T-helper 1 cell treated with Interleukin-12 subunit alpha and Interleukin-12 subunit beta and Interleukin-4 antibody, amounts not matched to agents 30 ng/mL and 1 ng/mL, for 36 hours (primary cell): ENCODE results near the gene ZNF839. TPM values are rescaled to one million over a fixed set of nuclear protein-coding genes. Genes with fewer than 3 reads are reported as not detected.
"Not testable (repeated sequence)": the region's sequence is repeated elsewhere in the genome, so short reads cannot be mapped to it uniquely, and the experiment has no call there.

ENCODE experiments used
- intact Hi-C: fragments of 100-400 bp; cut with micrococcal nuclease; formaldehyde crosslinking; loops from one replicate; pipeline ENCODE4 v1.15.1; 2024
- total RNA-seq: library from RNA; stranded (reverse); gene quantifications from 2 replicates; pipeline ENCODE4 v1.2.3, GENCODE V29; 2022

Gene ZNF839
- total RNA-seq, 1 donor from 2014 or later = 14.8 TPM

DNA sequence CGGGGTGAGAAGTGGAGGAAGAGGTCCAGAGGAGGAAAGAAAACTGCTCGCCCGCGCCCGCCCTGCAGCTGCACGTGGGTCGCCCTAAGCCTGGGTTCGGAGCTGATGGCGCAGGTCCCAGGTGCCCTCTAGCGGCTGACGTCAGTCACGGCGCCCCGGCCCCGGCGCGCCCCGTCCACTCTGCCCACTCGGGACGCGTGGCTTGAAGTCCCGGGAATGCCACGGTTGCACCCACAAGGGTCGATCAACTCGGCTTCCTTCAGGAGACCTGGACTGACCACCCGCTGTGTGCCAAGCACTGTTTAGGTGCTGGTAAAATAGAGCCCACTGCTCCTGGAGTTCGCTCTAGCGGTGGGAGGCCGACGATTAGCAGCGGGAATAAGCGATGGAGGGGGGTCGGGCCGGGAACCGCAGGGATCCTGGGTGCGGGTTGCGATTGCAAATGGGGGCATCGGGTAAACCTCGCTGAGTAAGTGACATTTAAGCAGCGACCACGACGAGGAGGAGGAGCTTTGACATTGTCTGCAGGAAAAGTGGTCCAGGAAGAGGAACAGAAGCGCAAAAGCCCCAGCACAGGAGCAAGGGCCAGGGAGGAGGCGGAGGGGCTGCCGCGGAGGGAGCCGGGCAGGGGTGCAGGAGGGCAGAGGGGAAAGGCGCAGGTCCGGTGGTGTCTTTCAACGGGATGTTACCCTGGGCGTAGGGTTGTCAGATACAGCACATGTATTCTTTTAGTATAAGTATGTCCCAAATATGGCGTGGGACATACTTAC, 5.1 kb upstream of the ZNF839 start:
- intact Hi-C loops = loop anchor here (1.0 to 10.0 kb wide), 11 partner anchors 9 to 608 kb away; partner anchors contain the start of genes HSP90AA1, MOK, TRAF3 and WDR20

DNA sequence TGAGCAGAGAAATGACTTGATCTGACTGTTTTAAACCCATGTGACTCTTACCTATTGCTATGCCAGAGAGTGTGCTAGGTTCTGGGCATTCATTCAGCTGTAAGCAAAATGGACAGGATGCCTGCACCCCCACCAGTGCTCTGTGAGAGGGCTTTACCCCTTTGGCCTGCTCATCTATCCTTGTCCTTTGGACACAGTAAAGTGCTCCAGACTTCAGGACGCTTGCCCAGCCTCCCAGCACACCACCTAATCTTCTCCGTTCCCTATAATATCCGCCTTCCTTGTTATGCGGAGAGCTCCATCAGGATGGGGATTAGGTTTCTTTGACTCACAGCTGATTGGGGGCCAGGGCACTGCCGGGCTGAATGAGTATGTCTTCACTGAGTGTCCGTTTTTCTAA, 4.4 kb upstream of the ZNF839 start:
- intact Hi-C loops = loop anchor here (2.0 to 10.0 kb wide), 5 partner anchors 228 to 608 kb away; partner anchors contain the start of genes HSP90AA1 and TRAF3

DNA sequence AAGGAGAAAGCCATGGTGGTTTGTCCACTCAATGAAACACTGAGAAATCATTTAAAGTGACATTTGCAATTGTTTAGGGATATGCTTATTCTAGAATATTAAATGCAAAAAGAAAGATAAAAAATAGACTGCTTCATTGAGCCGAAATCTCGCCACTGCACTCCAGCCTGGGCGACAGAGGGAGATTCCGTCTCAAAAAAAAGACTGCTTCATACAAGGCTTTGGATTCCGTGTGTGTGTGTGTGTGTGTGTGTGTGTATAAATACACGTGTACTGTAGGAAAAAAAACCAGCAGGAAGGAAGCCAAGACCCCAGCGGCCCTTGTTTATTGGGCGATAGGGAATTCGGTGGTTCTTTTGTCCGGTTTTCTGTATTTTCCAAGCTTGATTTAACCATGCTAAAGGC, 3.2 kb upstream of the ZNF839 start:
- intact Hi-C loops = loop anchor here (1.0 to 10.0 kb wide), 7 partner anchors 208 to 594 kb away; partner anchors contain the start of genes PPP2R5C, RCOR1 and TRAF3

DNA sequence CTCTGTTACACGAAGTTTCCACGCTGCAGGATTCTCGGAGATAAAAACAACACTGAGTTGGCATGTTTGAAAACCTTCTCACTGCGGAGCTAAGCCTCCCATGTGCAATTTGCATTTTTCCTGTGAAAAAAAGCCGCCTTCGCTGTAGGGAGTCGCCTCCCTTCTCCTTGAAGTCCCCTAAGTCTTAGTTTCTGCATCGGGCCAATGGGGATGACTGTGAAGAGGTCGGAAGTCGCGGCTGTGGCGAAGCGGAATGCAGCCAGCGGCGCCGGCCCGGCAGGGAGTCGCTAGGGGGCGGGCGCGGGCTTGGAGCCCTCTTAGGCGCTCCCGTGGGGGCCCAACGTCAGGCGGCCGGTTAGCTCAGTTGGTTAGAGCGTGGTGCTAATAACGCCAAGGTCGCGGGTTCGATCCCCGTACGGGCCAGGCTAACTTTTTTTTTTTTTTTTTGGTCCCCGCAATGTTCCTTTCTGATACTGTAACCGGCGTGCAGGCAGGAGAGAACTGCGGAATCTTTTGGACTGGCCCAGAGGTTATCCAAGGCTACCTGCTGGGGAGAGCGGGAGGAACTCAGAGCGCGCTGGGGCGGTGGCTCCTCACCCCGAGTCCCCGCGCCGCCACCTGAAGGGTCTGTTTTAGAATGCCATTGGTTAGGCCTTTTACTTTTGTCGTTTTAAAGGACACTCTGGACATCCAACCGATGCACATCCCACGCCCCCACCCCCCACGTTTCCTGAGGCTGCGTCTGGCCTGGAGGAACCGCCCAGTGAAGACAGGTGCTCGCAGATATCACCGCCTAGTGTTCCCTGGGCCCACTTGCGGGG, 2.6 kb upstream of the ZNF839 start:
- intact Hi-C loops = loop anchor here (1.0 to 10.0 kb wide), 7 partner anchors 208 to 595 kb away; partner anchors contain the start of genes PPP2R5C, RCOR1 and TRAF3

DNA sequence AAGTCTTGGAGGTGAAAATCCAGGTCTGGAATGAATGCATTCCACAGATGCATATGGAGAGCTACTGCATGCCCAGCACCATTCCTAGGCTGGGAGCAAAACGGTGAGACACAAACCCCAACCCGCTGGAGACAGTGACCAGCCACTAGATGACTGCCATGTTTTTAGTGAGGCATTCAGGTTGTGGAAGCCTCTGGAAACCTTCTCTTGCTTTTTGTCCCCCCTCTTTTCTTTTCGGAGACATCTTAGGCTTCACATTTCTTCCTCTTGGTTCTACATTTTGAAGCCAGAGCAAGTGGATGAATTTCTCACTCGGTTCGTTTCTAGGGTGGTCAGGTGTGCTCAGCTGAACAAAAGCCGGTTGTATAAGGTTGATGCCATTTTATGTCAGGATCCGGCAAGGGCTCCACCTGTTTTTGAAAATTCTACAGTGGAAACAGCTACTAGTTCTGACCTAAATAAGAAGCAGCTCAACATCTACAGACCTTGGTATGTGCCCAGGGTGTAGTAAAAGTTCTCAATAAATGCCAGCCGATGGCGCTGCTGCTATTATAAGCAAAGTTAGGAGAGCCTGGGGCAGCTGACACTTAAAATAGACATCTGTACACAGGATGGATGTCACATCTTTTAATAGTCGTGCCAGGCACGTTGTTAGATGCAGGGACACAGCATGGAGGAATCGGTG, 1.8 kb upstream of the ZNF839 start:
- intact Hi-C loops = loop anchor here (2.0 to 10.0 kb wide), 8 partner anchors 13 to 595 kb away; partner anchors contain the start of genes MOK, PPP2R5C, RCOR1 and TRAF3

DNA sequence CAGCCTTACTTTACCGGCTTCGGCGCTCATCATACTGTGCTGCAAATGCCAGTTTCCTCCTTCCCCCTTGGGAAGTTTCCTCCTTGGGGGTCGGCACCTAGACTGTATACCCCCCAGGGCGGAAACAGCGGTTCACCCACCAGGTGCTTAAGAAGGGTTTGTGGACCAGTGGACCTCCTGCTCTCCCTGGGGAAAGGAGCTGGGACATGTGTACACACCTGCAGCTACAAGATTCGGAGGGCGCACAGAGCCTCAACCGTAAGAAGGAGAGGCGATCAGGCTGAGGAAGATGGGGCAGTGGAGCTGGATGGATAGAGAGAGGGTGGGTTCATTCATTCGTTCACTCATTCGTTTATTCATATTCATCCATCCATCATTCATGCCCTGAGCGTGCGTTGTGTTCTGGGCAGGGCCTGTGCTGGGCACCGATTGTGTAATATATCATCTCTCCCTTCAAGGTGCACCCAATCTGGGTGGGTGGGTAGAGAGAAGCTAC, 717 bp upstream of the ZNF839 start:
- intact Hi-C loops = loop anchor here (1.0 to 10.0 kb wide), 9 partner anchors 14 to 597 kb away; partner anchors contain the start of genes CINP, DYNC1H1, MOK and TECPR2

DNA sequence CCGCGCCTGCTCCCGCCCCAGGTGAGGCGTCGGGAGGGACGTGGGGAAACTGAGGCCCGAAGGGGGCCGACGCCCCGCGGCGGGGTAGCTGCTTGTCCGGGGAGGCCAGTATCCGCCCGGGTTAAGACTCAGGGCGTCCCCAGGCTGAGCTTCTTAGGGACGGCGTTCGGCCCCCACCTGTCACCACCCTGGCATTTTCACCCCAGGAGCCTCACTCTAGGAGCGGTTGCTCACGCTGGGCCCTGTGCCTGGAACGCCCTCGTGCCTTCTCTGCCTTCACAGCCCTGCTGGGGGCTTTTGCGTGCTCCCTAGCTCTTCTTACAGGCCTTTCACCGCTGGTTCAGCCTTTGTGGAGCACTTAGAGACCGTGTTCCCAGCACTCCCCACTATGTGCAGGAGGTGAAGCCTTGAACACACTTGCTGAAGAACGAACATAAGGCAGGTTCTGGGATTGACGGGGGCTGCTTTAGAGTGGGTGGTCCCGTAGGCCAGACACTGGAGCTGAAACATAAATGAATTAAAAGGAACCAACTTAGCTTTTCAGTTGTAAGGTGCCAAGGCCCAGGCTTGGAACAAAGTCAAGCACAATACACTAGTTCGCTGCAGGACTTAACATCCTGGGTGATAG, 601 bp downstream of the ZNF839 start:
- intact Hi-C loops = loop anchor here (2.0 kb wide), 1 partner anchor 197 kb away; no protein-coding TSS in a partner anchor

DNA sequence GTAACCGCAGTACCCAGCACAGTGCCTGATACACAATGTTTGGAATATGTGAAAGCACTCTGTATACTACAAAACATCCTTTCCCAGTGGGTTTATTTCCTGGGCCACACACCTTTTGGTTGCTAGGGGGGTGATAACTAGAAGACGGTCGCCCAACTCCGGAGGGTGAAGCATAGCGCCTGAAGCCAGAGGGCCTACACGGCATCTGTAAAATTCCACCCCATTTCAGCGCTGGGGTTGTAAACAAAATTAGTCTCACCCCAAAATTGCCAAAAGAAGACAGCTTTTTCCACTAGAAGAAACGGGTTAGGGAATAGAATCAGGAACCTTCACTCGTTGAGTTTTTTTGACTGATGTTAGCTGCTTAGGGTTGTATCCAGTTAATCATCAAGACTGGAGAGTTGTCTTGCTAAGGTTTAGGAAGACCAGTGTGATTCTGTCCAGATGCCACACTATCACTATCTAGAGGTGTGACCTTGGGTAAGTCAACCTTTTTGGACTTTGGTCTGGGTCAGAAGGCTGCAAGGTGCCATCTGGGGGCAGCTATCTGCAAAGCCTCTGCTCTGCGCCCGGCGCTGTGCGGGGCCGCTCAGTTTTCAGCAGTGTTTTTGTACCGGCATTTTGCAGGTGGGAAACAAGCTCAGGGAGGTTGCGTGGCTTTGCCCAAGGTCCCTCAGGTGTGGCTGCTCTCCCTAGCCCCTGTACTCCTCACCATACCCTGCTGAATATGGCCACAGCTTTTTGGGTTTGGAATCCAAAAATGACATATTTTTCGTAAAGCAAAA, 1.3 kb downstream of the ZNF839 start:
- intact Hi-C loops = loop anchor here (2.0 kb wide), 1 partner anchor 196 kb away; no protein-coding TSS in a partner anchor

DNA sequence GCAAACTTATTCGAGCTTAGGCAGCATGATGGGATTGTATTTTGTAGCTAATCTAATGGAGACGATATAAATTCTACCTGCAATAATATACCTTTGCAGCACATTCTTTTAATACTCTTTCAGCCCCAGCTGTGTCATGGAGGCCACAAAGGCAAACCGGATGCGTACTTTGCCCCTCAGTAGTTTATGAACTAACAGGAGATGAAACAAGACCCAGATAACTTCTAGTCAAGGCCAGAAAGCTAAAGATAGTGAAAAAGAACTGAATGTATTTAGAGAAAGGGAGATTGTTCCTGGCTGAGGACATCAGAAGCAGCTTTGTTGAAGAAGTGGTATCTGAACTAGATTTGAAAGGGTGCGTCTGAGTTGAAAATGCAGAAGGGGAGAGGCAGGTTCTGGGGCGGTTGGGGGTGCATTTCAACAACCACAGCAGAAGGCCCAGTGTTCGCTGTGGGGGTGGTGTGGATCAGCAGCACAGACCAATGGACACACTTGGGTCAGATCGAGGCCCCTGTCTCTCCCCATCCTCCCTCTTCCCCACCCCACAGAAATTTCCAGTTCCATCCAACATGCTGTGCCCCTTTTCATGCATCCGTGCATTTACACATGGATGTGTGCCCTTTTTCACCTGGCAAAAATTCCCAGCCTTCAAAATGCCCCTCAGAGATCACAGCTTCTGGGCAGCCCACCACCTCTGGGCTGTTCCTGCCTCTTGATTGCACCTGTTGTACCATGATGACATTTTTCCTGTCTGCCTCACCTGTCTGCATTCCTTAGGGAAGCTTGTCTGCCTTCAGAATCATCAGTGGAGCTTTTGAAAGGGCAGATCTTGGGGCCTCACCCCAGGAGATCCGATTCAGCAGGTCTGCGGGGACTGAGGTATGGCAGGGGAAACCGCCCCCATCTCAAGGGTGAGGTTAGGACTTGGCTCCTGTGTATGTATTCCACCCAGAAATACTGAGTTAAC, 2.2 kb downstream of the ZNF839 start:
- intact Hi-C loops = loop anchor here (2.0 kb wide), 1 partner anchor 195 kb away; no protein-coding TSS in a partner anchor

DNA sequence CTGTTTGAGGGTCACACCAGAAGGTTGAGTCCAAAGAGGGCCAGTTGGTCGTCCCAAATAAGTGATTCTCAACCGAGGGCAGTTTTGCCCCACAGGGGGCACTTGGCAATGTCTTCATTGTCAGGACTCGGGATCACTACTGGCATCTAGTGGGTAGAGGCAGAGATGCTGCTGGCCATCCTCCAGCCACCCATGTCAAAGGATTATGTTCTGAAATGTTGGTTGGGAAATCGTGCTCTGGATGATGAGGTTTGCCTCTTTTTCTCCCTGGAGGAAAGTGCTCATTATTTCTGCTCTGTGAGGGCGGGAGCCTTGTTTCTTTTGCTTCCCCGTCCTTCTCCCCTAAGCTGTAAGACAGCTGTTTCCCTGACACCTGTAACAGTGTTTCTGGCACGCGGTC, 3.6 kb downstream of the ZNF839 start:
- intact Hi-C loops = no loop called here

DNA sequence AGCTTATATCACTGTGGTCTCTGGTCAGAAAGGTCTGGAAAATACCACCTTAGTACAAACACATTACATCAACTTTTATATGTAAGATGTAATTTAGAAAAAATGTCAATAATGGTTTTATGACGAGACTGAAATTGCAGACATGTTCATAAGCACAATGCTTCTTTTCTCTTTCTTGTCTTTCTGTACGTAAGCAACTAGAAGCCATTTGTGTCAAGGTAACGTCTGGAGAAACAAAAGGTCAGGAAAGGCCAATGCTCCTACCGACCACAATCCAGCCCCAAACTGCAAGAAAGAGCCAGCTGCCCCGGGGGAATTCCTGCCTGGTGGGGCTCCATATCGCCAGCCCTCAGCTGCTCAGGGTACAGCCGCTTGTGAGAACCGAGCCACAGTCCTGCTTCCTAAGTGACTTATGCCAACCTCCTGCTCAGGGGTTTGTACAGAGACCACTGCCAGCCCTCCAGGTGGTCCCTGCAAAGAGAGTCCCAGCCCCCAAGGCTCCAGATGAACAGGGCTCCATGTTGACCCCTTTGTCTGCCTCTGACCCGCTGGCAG, 6.3 kb downstream of the ZNF839 start:
- intact Hi-C loops = no loop called here

DNA sequence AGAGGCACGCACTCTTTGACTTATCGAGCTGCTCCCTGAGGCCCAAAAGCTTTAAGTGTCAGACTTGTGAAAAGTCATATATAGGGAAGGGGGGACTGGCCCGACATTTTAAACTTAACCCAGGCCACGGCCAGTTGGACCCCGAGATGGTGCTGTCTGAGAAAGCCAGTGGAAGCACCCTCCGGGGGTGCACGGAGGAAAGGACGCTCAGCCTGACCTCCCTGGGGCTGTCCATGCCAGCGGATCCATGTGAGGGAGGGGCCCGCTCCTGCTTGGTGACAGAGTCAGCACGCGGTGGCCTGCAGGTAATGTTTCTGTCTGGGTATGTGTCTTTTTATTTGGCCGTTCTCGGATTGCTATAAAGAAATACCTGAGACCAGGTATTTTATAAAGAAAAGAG, 7.0 kb downstream of the ZNF839 start:
- intact Hi-C loops = no loop called here

DNA sequence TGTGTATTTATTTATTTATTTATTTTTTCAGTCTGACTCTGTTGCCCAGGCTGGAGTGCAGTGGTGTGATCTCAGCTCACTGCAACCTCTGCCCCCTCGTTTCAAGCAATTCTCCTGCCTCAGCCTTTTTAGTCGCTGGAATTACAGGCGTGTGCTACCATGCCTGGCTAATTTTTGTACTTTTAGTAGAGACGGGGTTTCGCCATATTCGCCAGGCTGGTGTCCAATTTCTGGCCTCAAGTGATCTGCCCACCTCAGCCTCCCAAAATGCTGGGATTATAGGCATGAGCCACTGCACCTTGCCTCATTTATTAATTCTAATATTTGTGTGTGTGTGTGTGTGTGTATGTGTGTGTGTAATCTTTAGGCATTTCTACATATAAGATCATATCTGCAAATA, 9.8 kb downstream of the ZNF839 start:
- intact Hi-C loops = not testable (repeated sequence)

DNA sequence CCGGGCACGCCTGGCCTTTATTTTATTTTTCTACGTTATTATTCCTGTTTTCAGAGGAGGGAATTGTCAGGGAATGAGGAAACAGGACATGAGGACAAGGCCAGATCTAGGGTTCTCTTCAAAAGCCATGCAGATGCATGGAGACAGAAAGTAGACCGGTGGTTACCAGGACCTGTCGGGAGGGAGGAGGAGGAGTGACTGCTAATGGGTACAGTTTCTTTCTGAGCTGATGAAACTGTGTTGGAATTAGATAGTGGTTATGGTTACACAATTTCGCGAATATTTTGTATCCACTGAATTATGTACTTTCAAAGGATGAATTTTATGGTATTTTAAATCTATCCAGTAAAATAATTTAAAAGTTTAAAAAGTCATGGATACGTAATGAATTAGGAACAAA, 11.3 kb downstream of the ZNF839 start:
- intact Hi-C loops = no loop called here

DNA sequence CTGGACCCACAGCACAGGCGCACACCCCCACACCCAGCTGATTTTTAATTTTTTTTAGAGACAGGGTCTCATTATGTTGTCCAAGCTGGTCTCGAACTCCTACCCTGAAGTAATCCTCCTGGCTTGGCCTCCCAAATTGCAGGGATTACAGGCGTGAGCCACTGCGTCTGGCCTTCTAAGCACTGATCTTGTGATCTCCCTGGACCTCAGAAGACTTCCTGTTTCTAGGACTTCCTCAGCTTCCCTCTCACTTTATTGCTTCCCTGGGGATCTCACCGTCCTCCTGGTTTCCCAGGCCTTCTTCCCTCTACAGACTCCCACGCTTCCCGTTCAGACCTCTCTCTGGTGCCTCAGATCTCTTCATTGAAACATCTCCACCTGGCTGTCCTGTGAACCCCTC, 13.8 kb downstream of the ZNF839 start:
- intact Hi-C loops = no loop called here

DNA sequence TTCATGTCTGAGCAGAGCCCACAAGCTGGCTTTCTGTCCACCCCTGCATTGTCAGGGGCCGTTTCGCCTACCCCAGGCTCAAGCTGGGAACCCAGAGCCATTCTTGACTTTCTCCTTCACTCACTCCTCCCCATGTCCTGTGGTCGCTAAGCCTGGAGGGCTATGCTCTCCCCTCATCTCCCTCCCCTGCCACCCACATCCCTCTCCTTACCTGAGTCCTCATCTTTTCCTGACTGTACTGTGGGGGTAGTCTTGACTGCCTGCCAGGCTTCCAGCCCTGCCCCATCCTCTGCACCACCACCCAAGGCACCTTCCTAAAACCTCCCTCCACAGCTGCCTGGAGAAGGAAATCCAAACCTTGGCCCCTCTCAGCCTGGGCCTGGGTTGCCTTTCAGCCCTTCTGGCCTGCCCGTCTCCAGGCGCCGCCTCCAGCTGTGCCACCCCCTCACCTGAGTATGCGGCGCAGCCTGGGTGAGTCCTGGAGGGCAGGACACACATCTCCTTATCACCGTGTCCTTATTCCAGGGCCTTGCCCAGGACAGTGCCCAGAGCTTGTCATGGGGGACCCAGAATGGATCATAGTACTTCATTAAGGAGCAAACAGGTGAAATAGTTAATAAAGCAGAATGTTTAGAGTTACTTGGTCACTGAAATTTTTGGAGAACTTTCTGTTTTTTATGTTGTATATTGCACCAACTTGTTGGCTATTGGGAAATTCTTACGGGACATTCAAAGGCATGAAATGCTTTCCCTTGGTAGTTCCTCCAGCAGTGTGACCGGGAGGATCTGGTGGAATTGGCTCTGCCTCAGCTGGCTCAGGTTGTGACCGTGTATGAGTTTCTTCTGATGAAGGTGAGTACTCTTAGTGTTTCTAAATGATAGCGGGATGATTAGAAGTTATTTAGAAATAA, 14.5 kb downstream of the ZNF839 start:
- intact Hi-C loops = no loop called here

DNA sequence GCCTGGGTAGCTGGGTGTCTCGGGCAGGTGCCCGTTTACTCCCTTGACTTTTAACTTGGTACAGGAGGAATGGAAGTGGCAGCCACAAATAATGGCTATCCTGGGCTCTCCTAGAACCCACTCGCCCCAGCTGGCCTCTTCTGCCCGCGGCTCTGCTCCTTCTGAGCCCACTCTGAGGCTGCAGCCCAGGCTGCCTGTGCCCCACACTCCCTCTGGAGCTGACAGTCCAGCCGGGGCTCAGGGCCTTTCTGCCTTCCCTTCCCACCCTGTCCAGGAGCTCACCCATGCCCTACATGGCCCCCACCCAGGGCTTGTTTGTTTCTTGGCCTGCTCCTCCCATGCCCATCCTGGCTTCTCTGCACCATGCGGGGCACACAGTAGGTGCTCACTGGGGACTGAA, 15.6 kb downstream of the ZNF839 start:
- intact Hi-C loops = no loop called here
